Measurements from ENCODE around the gene BMPR1B. TPM values are rescaled to one million over a fixed set of nuclear protein-coding genes. Genes with fewer than 3 reads are reported as not detected.

Gene BMPR1B
- total RNA-seq (not detected in 2 replicates), polyA plus RNA-seq (not detected in 2 replicates), polyA minus RNA-seq (not detected in 2 replicates)
- 0.37 TPM for total RNA-seq (2013)

- H3K27me3 Mint-ChIP-seq, result peaks cover 68% of the 10 kb centered on the region
- ChIA-PET CTCF (no interaction called here), POLR2A (no interaction called here)
- Histone ChIP-seq H3K4me2 (replicated peaks; ENCODE audit: low read depth, low read length, poor library complexity, severe bottlenecking) (peak within 1 kb of the TSS; percentile 55), H3K4me1 (ENCODE audit: control insufficient read depth in 2 of 2, insufficient read depth in 2 of 2, low read length in 2 of 2) (peaks cover 0 to 8% of the 10 kb centered on the region in 2 donors), H3K27me3 (replicated peaks in 1 of 4; ENCODE audit: control extremely low read depth in 1 of 4, control insufficient read depth in 3 of 4, insufficient read depth in 4 of 4, low read length in 3 of 4) (peaks cover 0 to 24% (median 12%) of the 10 kb centered on the region in 4 experiments), H3K4me3 (ENCODE audit: control extremely low read depth in 1 of 5, extremely low read depth in 1 of 5, insufficient read depth in 1 of 5, low read depth in 2 of 5, low read length in 4 of 5) (no peak within 1 kb of the TSS), H4K20me1 (ENCODE audit: control insufficient read depth, insufficient read depth, low read length, poor library complexity, severe bottlenecking) (no peaks in the 10 kb centered on the region), H3K36me3 (replicated peaks in 1 of 2; ENCODE audit: control extremely low read depth in 1 of 2, control insufficient read depth in 1 of 2, extremely low read depth in 1 of 2, insufficient read depth in 2 of 2, low read length in 1 of 2) (no peaks in the 10 kb centered on the region), H3K9me3 (ENCODE audit: control extremely low read depth in 1 of 3, control insufficient read depth in 2 of 3, insufficient read depth in 1 of 3, low read length in 2 of 3) (no peaks in the 10 kb centered on the region), H3K79me2 (ENCODE audit: control insufficient read depth, insufficient read depth, low read length) (no peaks in the 10 kb centered on the region), H2AFZ (ENCODE audit: insufficient read depth, low read depth, low read length, poor library complexity, severe bottlenecking) (peak within 1 kb of the TSS; percentile 42), H3K9ac (ENCODE audit: low read length) (no peak within 1 kb of the TSS), H3K27ac (ENCODE audit: low read length in 2 of 2) (no peak within 1 kb of the TSS)
- DNase-seq (peak; percentile 4), ATAC-seq (ENCODE audit: low read depth) (no peak)
- 5% methylated on average over 70 of the region's 77 CpGs for WGBS (ENCODE audit: insufficient coverage)
- H3K4me1 Mint-ChIP-seq, result peaks cover 9% of the 10 kb centered on the region
- no peaks in the 10 kb centered on the region for H3K9me3 Mint-ChIP-seq (ENCODE audit: insufficient read depth)
- H3K4me3 Mint-ChIP-seq, result peak within 1 kb of the TSS; percentile 73
- TF ChIP-seq CTCF (IDR thresholded peaks at IDR 0.05) (no peak), EZH2 (IDR thresholded peaks at IDR 0.05; ENCODE audit: borderline replicate concordance, insufficient read depth, low read depth, low read length, poor library complexity, severe bottlenecking) (no peak)
- intact Hi-C loops (cut with micrococcal nuclease), result no loop called here
- H3K27ac Mint-ChIP-seq, result no peak within 1 kb of the TSS
These were observed at the start of gene BMPR1B for GRCh38 chr4:94757192-94758140. TSS of gene BMPR1B (plus strand) at chr4:94757955. CDS start at chr4:95104425, 346,470 bp downstream.

GRCh38 chr4:94711635-94712034 is 46.1 kb upstream of the BMPR1B start:
- CTCF ChIA-PET, result no interaction called here
- no peak overlapping the region for H3K9ac ChIP-seq (ENCODE audit: low read length)
- WGBS (ENCODE audit: insufficient coverage), result no CpG with 5 or more reads among the region's 5 CpGs
- H3K79me2 ChIP-seq (ENCODE audit: control insufficient read depth, insufficient read depth, low read length), result no peaks in the 10 kb centered on the region
- POLR2A ChIA-PET, result no interaction called here
- H3K27ac ChIP-seq (ENCODE audit: low read length in 2 of 2), result no peak overlapping the region
- H3K27ac Mint-ChIP-seq, result no peak overlapping the region
- H3K4me1 Mint-ChIP-seq, result no peaks in the 10 kb centered on the region
- no peak for TF ChIP-seq CTCF (IDR thresholded peaks at IDR 0.05)
- TF ChIP-seq EZH2 (IDR thresholded peaks at IDR 0.05; ENCODE audit: borderline replicate concordance, insufficient read depth, low read depth, low read length, poor library complexity, severe bottlenecking), result no peak
- no peaks in the 10 kb centered on the region for H3K9me3 ChIP-seq (ENCODE audit: control extremely low read depth in 1 of 3, control insufficient read depth in 2 of 3, insufficient read depth in 1 of 3, low read length in 2 of 3)
- no peak overlapping the region for H2AFZ ChIP-seq (ENCODE audit: insufficient read depth, low read depth, low read length, poor library complexity, severe bottlenecking)
- no peaks in the 10 kb centered on the region for H3K27me3 ChIP-seq (replicated peaks in 1 of 4; ENCODE audit: control extremely low read depth in 1 of 4, control insufficient read depth in 3 of 4, insufficient read depth in 4 of 4, low read length in 3 of 4)
- intact Hi-C loops (cut with micrococcal nuclease), result no loop called here
- no peak for ATAC-seq (ENCODE audit: low read depth)
- H3K4me2 ChIP-seq (replicated peaks; ENCODE audit: low read depth, low read length, poor library complexity, severe bottlenecking), result no peak overlapping the region
- H3K4me3 Mint-ChIP-seq, result no peak overlapping the region
- H3K4me1 ChIP-seq (ENCODE audit: control insufficient read depth in 2 of 2, insufficient read depth in 2 of 2, low read length in 2 of 2), result no peaks in the 10 kb centered on the region
- H4K20me1 ChIP-seq (ENCODE audit: control insufficient read depth, insufficient read depth, low read length, poor library complexity, severe bottlenecking), result no peaks in the 10 kb centered on the region
- H3K27me3 Mint-ChIP-seq, result peaks cover 5% of the 10 kb centered on the region
- DNase-seq, result no peak
- H3K4me3 ChIP-seq (ENCODE audit: control extremely low read depth in 1 of 5, extremely low read depth in 1 of 5, insufficient read depth in 1 of 5, low read depth in 2 of 5, low read length in 4 of 5), result no peak overlapping the region
- peaks cover 3% of the 10 kb centered on the region for H3K9me3 Mint-ChIP-seq (ENCODE audit: insufficient read depth)
- H3K36me3 ChIP-seq (replicated peaks in 1 of 2; ENCODE audit: control extremely low read depth in 1 of 2, control insufficient read depth in 1 of 2, extremely low read depth in 1 of 2, insufficient read depth in 2 of 2, low read length in 1 of 2), result no peaks in the 10 kb centered on the region
